ENCODE data around the gene GOSR1.
"Not testable (repeated sequence)": the region's sequence is repeated elsewhere in the genome, so short reads cannot be mapped to it uniquely, and the experiment has no call there.

GOSR1 gene

DNA sequence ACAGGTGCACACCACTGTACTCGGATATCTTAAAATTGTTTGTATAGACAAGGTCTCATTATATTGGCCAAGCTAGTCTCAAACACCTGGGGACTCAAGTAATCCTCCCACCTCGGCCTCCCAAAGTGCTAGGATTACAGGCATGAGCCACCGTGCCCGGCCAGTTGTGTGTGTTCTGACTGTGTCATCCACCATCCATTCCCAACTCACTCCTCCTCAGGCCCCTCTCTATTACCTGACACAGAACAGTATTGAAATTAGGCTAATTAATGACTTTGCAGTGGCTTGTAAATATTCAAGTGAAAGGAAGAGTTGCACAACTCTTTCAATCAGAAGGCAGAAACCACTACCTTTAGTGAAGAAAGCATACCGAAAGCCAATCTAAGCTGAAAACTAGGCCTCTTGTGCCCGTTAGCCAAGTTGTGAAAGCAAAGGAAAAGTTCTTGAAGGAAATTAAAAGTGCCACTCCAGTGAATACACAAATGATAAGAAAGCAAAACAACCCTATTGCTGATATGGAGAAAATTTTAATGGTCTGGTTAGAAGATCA is 28.7 kb downstream of the GOSR1 start:
- no peak for DNase-seq (ENCODE audit: low read depth in 2 of 2)

DNA sequence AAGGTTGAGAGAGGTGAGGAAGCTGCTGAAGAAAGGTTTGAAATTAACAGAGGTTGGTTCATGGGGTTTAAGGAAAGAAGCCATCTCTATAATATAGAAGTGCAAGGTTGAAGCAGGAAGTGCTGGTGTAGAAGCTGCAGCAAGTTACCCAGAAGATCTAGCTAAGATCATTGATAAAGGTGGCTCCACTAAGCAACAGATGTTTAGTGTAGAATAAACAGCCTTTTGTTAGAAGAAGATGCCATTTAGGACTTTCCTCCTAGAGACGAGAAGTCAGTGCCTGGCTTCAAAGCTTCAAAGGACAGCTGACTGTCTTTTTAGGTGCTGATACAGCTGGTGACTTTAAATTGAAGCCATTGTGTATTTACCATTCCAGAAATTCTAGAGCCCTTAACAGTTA is 29.3 kb downstream of the GOSR1 start:
- DNase-seq (ENCODE audit: low read depth in 2 of 2) = no peak

DNA sequence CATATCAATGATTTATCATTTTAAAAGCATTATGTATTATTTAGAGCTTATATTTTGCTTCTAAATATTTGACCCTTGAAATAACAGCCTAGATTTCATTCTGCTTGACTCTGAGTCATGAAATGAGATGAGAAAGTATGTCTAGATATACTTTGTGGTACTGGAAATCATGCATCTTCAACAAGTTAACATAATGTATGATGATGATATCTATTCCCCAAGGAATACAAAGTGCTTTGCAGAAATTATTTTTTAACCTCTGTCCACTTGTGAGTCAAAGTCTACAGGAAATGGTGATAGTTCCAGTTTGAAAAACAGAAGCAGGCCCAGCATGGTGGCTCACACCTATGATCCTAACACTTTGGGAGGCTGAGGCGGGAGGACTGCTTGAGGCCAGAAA is 36.1 kb downstream of the GOSR1 start:
- DNase-seq (ENCODE audit: low read depth in 2 of 2) = no peak

DNA sequence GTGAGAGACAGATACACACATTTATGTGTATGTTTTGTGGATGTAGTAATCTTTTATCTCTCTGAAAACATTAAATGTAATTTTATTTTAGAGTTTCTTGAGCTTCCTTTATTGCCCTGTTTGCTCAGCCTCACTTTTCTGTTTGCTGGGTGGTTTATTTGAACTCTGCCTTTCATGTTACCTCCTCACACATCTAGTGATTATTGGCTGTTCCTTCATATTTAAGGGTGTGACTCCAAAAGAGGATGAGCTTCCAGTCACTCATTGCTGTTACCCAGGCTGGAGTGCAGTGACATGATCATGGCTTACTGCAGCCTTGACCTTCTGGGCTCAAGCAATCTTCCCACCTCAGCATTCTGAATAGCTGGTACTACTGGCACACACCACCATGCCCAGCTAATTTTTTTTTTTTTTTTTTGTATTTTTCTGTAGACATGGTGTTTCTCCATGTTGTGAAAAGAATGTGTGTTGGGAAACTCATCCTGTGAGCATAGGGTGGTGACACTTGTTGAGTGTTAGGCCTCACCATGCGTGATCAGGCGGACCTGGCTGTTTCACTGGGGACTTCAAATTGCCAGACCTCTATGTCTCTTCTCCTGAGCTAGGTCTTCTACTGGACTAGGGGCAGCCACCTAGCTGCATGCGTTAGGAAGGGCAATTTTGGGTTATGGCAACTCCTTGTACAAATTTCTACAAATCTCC is 37.8 kb downstream of the GOSR1 start:
- no peak for DNase-seq (ENCODE audit: low read depth in 2 of 2)

DNA sequence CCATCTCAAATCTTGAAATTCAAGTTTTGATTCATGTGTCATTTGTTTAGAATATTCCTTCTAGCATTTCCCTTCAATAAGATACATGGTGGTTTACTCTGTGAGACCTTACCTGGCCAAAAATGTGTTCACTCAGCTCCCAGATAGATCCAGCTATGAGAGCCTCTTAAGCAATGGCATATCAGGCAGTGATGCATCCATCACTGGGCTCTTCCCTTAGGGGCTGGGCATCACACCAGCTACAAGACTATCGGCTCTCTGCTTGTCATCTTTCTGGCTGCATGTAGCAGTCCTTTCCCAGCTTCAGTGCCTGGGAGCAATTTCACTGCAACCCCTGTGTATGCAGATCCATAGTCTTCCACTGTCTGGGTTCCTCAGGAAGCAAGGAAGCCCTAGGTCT is 40.6 kb downstream of the GOSR1 start:
- DNase-seq (ENCODE audit: low read depth in 2 of 2) = no peak

DNA sequence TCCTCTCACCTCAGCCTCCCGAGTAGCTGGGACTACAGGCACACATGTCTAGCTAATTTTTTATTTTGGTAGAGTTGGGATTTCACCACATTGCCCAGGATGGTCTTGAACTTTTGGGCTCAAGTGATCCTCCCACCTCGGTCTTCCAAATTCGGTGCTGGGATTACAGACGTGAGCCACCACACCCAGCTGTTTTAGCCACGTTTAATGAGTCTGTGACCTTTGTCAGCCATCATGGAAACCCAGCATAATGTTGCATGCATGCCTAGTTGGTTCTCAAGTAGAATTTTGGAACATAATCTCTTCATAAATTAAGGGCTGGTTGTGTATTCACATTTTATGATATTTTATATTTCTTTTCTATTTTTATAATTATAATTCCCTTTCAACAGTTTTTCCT is 42.0 kb downstream of the GOSR1 start:
- no peak for DNase-seq (ENCODE audit: low read depth in 2 of 2)

DNA sequence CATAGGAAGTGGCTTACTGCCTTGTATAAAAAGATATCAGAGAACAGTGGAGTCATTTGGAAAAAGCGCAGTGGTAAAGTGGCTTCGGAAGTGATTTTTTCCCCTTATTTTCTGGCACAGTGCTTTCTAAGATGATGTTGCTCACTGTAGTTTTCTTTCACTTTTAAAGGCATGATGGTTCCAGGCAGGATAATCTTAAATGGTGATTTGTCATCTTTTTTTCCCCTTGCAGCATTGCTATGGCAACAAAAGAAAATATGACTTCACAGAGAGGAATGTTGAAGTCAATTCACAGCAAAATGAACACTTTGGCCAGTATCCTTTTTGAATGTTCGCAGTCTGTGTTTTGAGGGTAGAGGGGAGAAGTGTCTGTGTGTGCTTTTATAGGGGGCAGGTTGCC is 42.5 kb downstream of the GOSR1 start:
- no peak for DNase-seq (ENCODE audit: low read depth in 2 of 2)

DNA sequence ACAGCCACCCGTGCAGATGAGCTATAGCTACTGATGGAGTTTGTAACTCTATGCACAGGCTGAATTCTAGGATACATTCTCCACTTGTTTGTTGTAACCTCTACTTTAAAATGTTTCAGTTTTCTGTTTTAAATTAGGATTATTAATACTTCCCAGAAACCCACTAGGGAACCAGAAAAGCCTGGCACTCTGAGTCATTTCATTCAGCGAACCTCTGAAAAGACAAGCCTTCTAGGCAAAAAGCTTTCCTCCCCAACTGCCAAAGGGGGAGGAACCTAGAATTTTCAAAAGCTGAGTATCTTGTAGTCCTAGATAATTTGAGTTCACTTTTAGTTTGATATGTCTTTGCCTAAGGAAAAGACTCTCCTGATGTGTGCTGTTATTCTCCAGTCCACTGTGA is 43.2 kb downstream of the GOSR1 start:
- DNase-seq (ENCODE audit: low read depth in 2 of 2) = no peak

DNA sequence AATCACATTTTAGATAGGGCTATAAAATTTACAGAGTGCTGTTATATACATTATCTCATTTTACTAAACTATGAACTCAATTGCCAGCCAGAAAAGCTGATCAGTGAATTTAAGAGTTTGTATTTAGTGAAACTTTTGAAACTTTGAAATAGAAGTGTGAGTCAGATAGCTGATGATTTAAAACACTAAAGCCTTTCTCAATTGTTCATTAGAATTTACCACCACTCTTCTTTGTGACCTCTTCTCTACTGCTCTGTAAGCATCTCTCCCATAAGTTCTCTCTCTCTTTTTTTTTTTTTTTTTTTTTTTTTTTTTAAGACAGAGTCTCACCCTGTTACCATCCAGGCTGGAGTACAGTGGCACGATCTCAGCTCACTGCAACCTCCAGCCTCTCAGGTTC is 43.7 kb downstream of the GOSR1 start:
- DNase-seq (ENCODE audit: low read depth in 2 of 2) = no peak

DNA sequence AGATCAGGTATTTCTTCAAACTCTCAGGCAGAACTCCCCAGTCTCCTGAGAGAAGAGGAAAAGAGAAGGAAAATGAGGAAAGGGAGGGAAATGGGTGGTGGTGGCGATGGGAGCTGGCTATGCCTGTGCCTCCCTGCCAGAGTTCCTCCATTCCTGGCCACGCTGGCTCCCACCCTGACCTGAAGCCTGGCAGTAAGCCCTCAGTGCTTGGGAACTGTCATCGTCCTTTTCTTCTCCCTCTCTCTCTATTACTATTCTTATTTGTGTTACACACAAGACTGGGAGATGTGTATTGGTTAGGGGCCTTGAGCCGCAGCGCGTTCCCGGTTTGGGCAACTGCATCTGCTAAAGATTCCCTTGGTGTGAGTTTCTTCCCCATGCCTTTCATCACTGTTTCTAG is 44.6 kb downstream of the GOSR1 start:
- no peak for DNase-seq (ENCODE audit: low read depth in 2 of 2)

DNA sequence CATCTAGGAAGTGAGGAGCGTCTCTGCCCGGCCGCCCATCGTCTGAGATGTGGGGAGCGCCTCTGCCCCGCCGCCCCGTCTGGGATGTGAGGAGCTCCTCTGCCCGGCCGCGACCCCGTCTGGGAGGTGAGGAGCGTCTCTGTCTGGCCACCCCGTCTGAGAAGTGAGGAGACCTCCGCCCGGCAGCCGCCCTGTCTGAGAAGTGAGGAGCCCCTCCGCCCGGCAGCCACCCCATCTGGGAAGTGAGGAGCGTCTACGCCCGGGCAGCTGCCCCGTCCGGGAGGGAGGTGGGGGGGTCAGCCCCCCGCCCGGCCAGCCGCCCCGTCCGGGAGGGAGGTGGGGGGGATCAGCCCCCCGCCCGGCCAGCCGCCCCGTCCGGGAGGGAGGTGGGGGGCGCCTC is 46.0 kb downstream of the GOSR1 start:
- DNase-seq (ENCODE audit: low read depth in 2 of 2) = not testable (repeated sequence)

DNA sequence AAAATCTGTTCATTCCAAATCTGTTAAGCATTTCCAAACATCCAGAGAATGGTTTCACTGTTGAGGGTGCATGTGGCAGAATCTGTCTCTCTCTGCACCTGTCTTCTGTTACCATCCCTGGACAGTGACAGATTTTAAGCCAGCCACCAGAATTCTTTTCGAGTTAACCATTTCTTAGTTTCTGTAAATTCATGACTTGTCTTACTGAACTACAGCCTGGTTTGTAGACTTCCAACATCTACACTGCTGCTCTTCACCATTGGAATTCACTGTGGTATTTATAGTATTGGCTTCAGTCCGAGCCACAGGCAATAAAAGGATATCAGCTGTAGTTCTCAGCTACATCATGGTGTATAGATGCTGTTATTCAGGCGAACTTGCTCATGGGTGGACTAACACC is 47.6 kb downstream of the GOSR1 start:
- DNase-seq (ENCODE audit: low read depth in 2 of 2) = no peak

DNA sequence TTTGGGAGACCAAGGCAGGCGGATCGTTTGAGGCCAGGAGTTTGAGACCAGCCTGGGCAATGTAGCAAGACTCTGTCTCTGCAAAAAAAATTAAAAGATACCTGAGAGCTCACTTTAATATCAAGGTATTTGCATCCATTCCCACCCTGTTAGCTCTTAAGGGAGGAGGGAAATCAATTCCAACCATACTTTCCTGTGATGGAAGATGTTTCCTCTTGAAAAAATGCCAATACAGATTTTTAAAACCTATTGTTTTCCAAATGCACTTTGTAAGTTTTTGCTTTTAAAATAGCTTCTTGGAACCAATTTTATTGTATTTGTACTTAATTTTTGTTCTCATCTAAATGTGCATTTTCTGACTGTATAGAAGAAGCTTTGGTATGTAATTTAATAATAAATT is 49.2 kb downstream of the GOSR1 start:
- DNase-seq (ENCODE audit: low read depth in 2 of 2) = no peak

DNA sequence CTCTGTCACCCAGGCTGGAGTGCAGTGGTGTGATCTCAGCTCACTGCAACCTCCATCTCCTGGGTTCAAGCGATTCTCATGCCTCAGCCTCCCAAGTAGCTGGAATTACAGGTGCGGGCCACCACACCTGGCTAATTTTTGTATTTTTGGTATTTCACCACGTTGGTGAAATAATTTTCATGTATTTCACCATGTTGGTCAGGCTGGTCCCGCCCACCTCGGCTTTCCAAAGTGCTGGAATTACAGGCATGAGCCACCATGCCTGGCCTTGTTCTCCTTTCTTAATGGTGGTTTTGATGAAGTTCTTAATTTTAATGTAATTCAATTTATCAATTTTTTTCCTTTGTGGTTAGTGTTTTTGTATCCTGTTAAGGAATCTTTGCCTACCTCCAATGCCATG is 51.5 kb downstream of the GOSR1 start:
- DNase-seq (ENCODE audit: low read depth in 2 of 2) = not testable (repeated sequence)

DNA sequence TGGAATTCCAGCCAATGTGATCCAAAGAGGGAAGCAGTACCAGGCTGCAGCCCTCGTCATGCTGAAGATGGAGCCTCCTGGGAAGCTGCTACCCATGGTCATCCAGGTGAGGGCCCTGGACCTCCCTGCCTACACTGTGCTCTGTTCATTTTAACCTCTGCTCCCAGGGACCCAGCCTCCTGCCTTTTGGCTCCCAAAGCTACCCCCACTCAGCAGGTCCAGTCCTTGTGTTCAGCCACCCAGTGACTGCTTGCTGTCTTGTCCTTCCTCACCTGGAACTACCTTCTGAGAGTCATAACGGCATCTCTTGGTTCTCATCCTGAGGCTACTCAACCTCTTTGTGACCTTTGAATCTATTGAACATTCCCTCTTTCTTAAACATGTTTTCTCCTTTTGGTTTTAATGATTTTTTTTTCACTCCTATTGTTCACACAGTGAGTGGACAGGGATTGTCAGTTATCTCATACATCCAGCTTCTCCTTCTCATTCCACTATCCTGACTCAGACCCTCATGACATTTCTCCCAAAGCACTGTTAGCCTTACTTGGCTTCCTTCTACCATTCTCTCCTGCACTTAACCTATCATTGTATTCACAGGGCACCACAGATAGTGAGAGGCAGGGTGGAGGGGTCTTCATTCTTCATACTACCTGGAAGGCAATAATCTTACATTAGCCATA is 53.3 kb downstream of the GOSR1 start:
- DNase-seq (ENCODE audit: low read depth in 2 of 2) = no peak

DNA sequence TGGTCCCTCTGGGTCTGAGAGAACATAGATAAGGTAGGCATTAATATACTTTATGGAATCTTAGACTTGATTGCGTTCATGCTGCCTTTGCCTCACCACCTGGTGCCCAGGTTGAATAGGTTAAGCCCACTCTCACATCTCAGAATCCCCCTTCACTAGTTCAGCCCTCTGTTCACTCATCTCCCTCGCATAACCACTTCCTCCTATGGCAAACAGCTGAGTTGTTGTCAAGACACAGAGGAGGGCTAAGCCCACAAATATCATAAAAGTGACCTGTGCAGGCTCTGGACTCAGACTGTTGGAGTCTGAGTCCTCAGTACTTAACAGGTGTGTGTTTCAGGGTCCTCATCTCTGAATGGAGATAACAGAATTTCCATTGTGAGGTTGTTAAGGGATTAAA is 55.7 kb downstream of the GOSR1 start:
- DNase-seq (ENCODE audit: low read depth in 2 of 2) = no peak

DNA sequence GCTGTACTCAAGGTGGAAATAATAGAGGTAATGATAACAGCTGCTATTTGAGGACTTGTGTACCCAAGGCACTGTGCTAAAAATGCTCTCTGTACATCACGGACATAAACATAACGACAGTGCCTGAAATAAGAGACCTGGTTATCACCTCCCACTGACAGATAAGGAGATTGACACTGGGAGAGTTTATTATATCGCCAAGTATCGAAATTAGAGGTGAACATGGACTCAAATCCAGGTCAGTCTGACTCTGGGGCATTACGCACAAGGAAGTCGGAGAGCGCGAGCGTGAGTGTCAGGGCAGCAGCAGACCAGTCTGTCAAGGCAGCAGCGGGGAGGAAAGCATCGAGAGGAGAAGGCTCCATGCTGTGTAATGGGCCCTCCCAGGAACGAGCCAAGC is 57.1 kb downstream of the GOSR1 start:
- no peak for DNase-seq (ENCODE audit: low read depth in 2 of 2)

DNA sequence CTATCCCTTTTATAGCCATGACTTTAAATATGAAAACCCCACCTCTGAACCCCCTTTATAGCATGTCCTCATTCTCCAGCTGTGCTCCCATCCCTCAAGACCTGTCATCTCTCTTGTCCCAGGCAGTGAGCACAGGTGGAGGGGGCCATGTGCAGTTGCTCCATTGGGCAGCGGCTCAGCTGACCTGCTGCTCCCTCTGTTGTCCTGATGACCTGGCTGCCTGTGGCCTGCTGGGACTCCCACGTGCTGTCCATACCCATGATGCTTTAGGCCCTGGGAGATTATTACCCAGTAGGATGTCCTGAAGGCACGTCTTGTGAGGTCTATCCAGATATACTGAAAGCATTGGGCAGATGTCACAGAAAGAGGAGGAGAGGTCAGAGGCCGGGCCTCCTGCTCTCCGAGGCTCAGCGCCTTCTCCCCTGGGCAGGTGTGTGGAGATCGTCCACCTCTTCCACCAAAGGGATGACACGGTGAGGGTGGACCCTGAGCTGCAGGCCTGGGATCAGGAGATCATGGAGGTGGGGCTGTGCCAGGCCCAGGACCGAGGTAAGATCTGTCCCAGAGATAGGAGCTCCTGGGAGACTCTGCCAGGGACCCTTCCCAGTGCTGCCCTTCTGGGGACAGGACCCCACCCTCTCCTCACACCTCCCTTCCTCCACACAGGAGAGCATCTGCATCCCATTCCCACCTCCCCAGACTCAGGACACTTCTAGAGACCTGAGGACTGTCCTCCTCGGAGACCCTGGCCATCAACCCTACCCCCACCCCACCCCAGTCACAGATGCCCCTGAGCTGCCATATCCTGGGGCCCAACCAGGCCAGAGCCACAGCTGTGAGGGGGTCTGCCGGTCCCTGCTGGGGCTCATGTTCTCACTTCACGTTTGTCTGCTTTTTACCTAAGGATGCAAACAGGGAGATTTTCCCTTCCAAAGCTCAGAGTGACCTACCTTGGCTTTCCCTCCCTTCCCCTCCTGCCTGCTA is 58.0 kb downstream of the GOSR1 start:
- no peak for DNase-seq (ENCODE audit: low read depth in 2 of 2)

DNA sequence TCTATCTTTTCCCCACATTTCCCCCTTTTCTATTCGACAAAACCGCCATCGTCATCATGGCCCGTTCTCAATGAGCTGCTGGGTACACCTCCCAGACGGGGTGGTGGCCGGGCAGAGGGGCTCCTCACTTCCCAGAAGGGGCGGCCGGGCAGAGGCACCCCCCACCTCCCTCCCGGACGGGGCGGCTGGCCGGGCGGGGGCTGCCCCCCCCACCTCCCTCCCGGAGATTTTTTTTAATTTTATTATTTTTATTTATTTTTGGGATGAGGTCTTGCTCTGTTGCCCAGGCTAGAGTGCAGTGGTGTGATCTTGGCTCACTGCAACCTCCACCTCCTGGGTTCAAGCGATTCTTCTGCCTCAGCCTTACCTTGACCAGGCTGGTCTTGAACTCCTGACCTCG is 59.6 kb downstream of the GOSR1 start:
- not testable (repeated sequence) for DNase-seq (ENCODE audit: low read depth in 2 of 2)

DNA sequence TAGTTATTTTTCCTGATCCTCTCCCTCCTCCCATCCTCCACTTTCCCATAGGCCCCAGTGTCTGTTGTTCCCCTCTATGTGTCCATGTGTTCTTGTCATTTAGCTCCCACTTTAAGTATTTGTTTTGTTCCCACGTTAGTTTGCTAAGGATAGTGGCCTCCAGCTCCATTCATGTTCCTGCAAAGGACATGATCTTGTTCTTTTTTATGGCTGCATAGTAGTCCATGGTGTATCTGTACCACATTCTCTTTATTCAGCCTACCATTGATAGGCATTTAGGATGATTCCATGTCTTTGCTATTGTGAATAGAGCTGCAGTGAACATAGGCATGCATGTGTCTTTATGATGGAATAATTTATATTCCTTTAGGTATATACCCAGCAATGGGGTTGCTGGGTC is 60.5 kb downstream of the GOSR1 start:
- not testable (repeated sequence) for DNase-seq (ENCODE audit: low read depth in 2 of 2)

DNA sequence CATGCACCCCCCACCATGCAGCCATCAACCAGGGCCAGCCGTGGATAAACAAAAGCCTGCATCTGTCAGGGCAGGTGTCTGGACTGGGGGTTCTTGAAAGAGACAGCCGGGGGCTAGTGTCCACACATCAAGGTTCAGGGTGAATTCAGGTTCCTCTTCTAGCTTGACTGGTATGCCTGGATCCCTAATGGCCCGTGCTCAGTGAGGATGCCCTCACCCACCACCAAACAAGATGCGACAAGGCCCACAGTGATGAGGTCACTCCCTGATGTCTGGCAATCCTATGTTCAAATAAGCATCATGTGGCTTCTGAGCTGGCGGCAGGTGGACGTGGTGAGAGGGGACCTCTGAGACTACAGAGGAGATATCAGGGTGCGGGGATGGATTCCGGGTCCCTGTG is 64.6 kb downstream of the GOSR1 start:
- DNase-seq (ENCODE audit: low read depth in 2 of 2) = no peak

DNA sequence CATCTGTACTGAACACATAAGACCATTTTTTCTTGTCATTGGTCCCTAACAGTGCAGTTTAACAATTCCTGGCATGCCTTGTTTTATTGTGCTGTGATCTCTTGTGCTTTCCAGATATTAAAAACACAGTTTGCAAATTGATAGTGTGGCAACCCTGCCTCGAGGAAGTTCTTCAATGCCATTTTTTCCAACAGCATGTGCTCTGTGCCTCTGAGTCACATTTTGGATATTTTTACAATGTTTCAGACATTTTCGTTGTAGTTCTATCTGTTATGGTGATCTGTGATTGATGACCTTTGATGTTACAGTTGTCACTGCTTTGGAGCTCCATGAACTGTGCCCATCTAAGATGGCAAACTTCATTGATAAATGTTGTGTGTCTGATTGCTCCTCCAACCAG is 66.2 kb downstream of the GOSR1 start:
- no peak for DNase-seq (ENCODE audit: low read depth in 2 of 2)

All from stimulated activated CD8-positive, alpha-beta memory T cell treated with anti-CD3 and anti-CD28 coated beads, Interleukin-2, amount 100 ng/mL, for 1 hour (primary cell).